Stimulated activated naive B cell treated with anti-CD40 and anti-IgM and Interleukin-4, amounts not matched to agents 10 μg/mL and 1 μg/mL and 100 μg/mL, for 72 hours (primary cell): Measurements from ENCODE around the gene NUP107.
"Not testable (repeated sequence)": the region's sequence is repeated elsewhere in the genome, so short reads cannot be mapped to it uniquely, and the experiment has no call there.

ENCODE experiments used
- ATAC-seq, 2 donors: fragments of 150-1000 bp; cut with Tn5 transposase; replicated peaks; 2 replicates each; pipeline ENCODE4 v1.10.0; 2021; ENCODE audit warnings: moderate library complexity in 1 of 2
- DNase-seq: peaks from one replicate; pipeline ENCODE4 v3.0.0; 2021
- H3K27ac Mint-ChIP-seq: one replicate; pipeline ENCODE4 v1.8.0; 2022; ENCODE audit warnings: mild to moderate bottlenecking, mixed read lengths
- H3K27me3 Mint-ChIP-seq, 2 donors: one replicate each; pipeline ENCODE4 v1.8.0; 2022; ENCODE audit warnings: mixed read lengths in 2 of 2
- H3K36me3 Mint-ChIP-seq, 2 donors: one replicate each; pipeline ENCODE4 v1.8.0; 2022; ENCODE audit warnings: mixed read lengths in 2 of 2, mild to moderate bottlenecking in 1 of 2
- H3K4me1 Mint-ChIP-seq, 2 donors: one replicate each; pipeline ENCODE4 v1.8.0; 2022; ENCODE audit warnings: mixed read lengths in 2 of 2, mild to moderate bottlenecking in 1 of 2
- H3K4me3 Mint-ChIP-seq, 2 donors: one replicate each; pipeline ENCODE4 v1.8.0; 2022; ENCODE audit warnings: mild to moderate bottlenecking in 2 of 2, mixed read lengths in 2 of 2, moderate library complexity in 1 of 2
- H3K9me3 Mint-ChIP-seq, 2 donors: one replicate each; pipeline ENCODE4 v1.8.0; 2022; ENCODE audit warnings: mixed read lengths in 2 of 2, mild to moderate bottlenecking in 1 of 2

NUP107 gene

GRCh38 chr12:68674376-68674775 is 12.4 kb upstream of the NUP107 start:
- peaks cover 0 to 2% of the 10 kb centered on the region in 2 donors for H3K4me1 Mint-ChIP-seq
- H3K27ac Mint-ChIP-seq, result no peak overlapping the region
- no peaks in the 10 kb centered on the region for H3K9me3 Mint-ChIP-seq
- no peak for DNase-seq
- ATAC-seq, result no peak
- no peak overlapping the region for H3K4me3 Mint-ChIP-seq
- no peaks in the 10 kb centered on the region for H3K27me3 Mint-ChIP-seq
- H3K36me3 Mint-ChIP-seq, result peaks cover 0 to 2% of the 10 kb centered on the region in 2 donors

GRCh38 chr12:68675101-68675842 is 11.5 kb upstream of the NUP107 start:
- Mint-ChIP-seq H3K27me3 (no peaks in the 10 kb centered on the region), H3K4me1 (peaks cover 0 to 2% of the 10 kb centered on the region in 2 donors), H3K36me3 (peaks cover 0 to 2% of the 10 kb centered on the region in 2 donors), H3K9me3 (no peaks in the 10 kb centered on the region), H3K4me3 (no peak overlapping the region), H3K27ac (no peak overlapping the region)
- DNase-seq, result no peak
- ATAC-seq, result no peak

- not testable (repeated sequence) for H3K27me3 Mint-ChIP-seq, H3K36me3 Mint-ChIP-seq, H3K4me3 Mint-ChIP-seq, ATAC-seq, H3K27ac Mint-ChIP-seq, H3K9me3 Mint-ChIP-seq, H3K4me1 Mint-ChIP-seq, DNase-seq
Observed at GRCh38 chr12:68676854-68677253, 9.9 kb upstream of the NUP107 start.

GRCh38 chr12:68686262-68686594 is 550 bp upstream of the NUP107 start:
- Mint-ChIP-seq H3K27ac (peak overlapping the region; percentile 99), H3K36me3 (peaks cover 11 to 14% of the 10 kb centered on the region in 2 donors), H3K4me3 (peak overlapping the region; percentile 96 to 97), H3K27me3 (no peaks in the 10 kb centered on the region), H3K4me1 (peaks cover 7 to 22% of the 10 kb centered on the region in 2 donors), H3K9me3 (no peaks in the 10 kb centered on the region)
- ATAC-seq, result no peak
- no peak for DNase-seq

GRCh38 chr12:68695454-68695853 is 8.7 kb downstream of the NUP107 start:
- Mint-ChIP-seq H3K4me1 (no peaks in the 10 kb centered on the region), H3K27ac (no peak overlapping the region), H3K27me3 (no peaks in the 10 kb centered on the region), H3K4me3 (no peak overlapping the region), H3K9me3 (no peaks in the 10 kb centered on the region), H3K36me3 (peaks cover 39 to 57% of the 10 kb centered on the region in 2 donors)
- ATAC-seq (no peak), DNase-seq (no peak)

GRCh38 chr12:68699486-68699885 is 12.7 kb downstream of the NUP107 start:
- Mint-ChIP-seq H3K36me3 (peaks cover 32 to 41% of the 10 kb centered on the region in 2 donors), H3K27ac (no peak overlapping the region)
- no peak for ATAC-seq

GRCh38 chr12:68727776-68728175 is 41.0 kb downstream of the NUP107 start:
- DNase-seq (no peak), ATAC-seq (no peak)
- Mint-ChIP-seq H3K9me3 (no peaks in the 10 kb centered on the region), H3K27ac (no peak overlapping the region), H3K4me3 (no peak overlapping the region), H3K36me3 (peaks cover 18 to 27% of the 10 kb centered on the region in 2 donors), H3K4me1 (no peaks in the 10 kb centered on the region), H3K27me3 (no peaks in the 10 kb centered on the region)

More at GRCh38 chr12:68699486-68699885, 12.7 kb downstream of the NUP107 start:
- no peak for DNase-seq
- no peaks in the 10 kb centered on the region for H3K4me1 Mint-ChIP-seq
- no peaks in the 10 kb centered on the region for H3K27me3 Mint-ChIP-seq
- H3K4me3 Mint-ChIP-seq, result no peak overlapping the region
- H3K9me3 Mint-ChIP-seq, result no peaks in the 10 kb centered on the region

- DNase-seq, result no peak
- H3K27ac Mint-ChIP-seq, result peak overlapping the region; percentile 37
- no peaks in the 10 kb centered on the region for H3K9me3 Mint-ChIP-seq
- H3K4me3 Mint-ChIP-seq, result no peak overlapping the region
- no peaks in the 10 kb centered on the region for H3K27me3 Mint-ChIP-seq
- no peaks in the 10 kb centered on the region for H3K4me1 Mint-ChIP-seq
- H3K36me3 Mint-ChIP-seq, result peaks cover 24 to 27% of the 10 kb centered on the region in 2 donors
- ATAC-seq, result no peak
Observed at GRCh38 chr12:68733661-68734071, 46.9 kb downstream of the NUP107 start.

GRCh38 chr12:68739891-68740290 is 53.1 kb downstream of the NUP107 start:
- no peaks in the 10 kb centered on the region for H3K9me3 Mint-ChIP-seq
- H3K27me3 Mint-ChIP-seq, result no peaks in the 10 kb centered on the region
- no peak overlapping the region for H3K4me3 Mint-ChIP-seq
- H3K4me1 Mint-ChIP-seq, result peaks cover 0 to 7% of the 10 kb centered on the region in 2 donors
- H3K27ac Mint-ChIP-seq, result no peak overlapping the region
- H3K36me3 Mint-ChIP-seq, result peaks cover 25 to 34% of the 10 kb centered on the region in 2 donors
- ATAC-seq (no peak), DNase-seq (no peak)

- DNase-seq, result no peak
- H3K27ac Mint-ChIP-seq, result no peak overlapping the region
Observed at GRCh38 chr12:68743356-68743755, 56.6 kb downstream of the NUP107 start.

GRCh38 chr12:68745376-68745903 is 58.7 kb downstream of the NUP107 start:
- Mint-ChIP-seq H3K9me3 (no peaks in the 10 kb centered on the region), H3K36me3 (peaks cover 15 to 27% of the 10 kb centered on the region in 2 donors), H3K4me3 (peak overlapping the region; percentile 89 to 97), H3K4me1 (peaks cover 19 to 40% of the 10 kb centered on the region in 2 donors), H3K27ac (peak overlapping the region; percentile 98), H3K27me3 (no peaks in the 10 kb centered on the region)
- ATAC-seq (no peak), DNase-seq (no peak)

More at GRCh38 chr12:68743356-68743755, 56.6 kb downstream of the NUP107 start:
- Mint-ChIP-seq H3K4me1 (peaks cover 8 to 21% of the 10 kb centered on the region in 2 donors), H3K36me3 (peaks cover 18 to 25% of the 10 kb centered on the region in 2 donors), H3K9me3 (no peaks in the 10 kb centered on the region), H3K27me3 (no peaks in the 10 kb centered on the region), H3K4me3 (no peak overlapping the region)
- no peak for ATAC-seq

- DNase-seq (peak; percentile 90), ATAC-seq (peak; percentile 97)
- H3K4me1 Mint-ChIP-seq, result peaks cover 19 to 40% of the 10 kb centered on the region in 2 donors
- no peaks in the 10 kb centered on the region for H3K27me3 Mint-ChIP-seq
- no peaks in the 10 kb centered on the region for H3K9me3 Mint-ChIP-seq
- peak within 1 kb of the TSS; percentile 89 to 97 for H3K4me3 Mint-ChIP-seq
- peaks cover 15 to 30% of the 10 kb centered on the region in 2 donors for H3K36me3 Mint-ChIP-seq
- H3K27ac Mint-ChIP-seq, result peak within 1 kb of the TSS; percentile 98
Observed at GRCh38 chr12:68745904-68746571, 59.3 kb downstream of the NUP107 start, which contains the start of gene SLC35E3. Gene SLC35E3 (plus strand): TSS chr12:68746176. CDS start chr12:68746378, 202 bp downstream.

GRCh38 chr12:68746572-68747180 is 59.9 kb downstream of the NUP107 start:
- peaks cover 19 to 40% of the 10 kb centered on the region in 2 donors for H3K4me1 Mint-ChIP-seq
- peak overlapping the region; percentile 89 to 97 for H3K4me3 Mint-ChIP-seq
- DNase-seq (peak; percentile 26), ATAC-seq (peak; percentile 58 to 66)
- H3K27me3 Mint-ChIP-seq, result no peaks in the 10 kb centered on the region
- H3K36me3 Mint-ChIP-seq, result peaks cover 20 to 31% of the 10 kb centered on the region in 2 donors
- peak overlapping the region; percentile 98 for H3K27ac Mint-ChIP-seq
- H3K9me3 Mint-ChIP-seq, result no peaks in the 10 kb centered on the region

- no peak overlapping the region for H3K27ac Mint-ChIP-seq
- ATAC-seq (no peak), DNase-seq (no peak)
- H3K9me3 Mint-ChIP-seq, result no peaks in the 10 kb centered on the region
- peaks cover 19 to 33% of the 10 kb centered on the region in 2 donors for H3K4me1 Mint-ChIP-seq
- peaks cover 32 to 37% of the 10 kb centered on the region in 2 donors for H3K36me3 Mint-ChIP-seq
- no peaks in the 10 kb centered on the region for H3K27me3 Mint-ChIP-seq
- H3K4me3 Mint-ChIP-seq, result peak overlapping the region in 1 of 2 donors; percentile 33
Observed at GRCh38 chr12:68749443-68749842, 62.7 kb downstream of the NUP107 start.
